HG02763 (cell line): ENCODE data around the gene NAPA.
A peak's percentile ranks its signal among the peaks of the same experiment; 100 is the strongest.

Experiments used
- ATAC-seq: cut with Tn5 transposase; IDR thresholded peaks from one replicate; pipeline ENCODE4 v1.9.1; 2021; ENCODE audit warnings: mild to moderate bottlenecking, moderate library complexity; ENCODE audit not compliant: unreplicated experiment

Gene NAPA

DNA sequence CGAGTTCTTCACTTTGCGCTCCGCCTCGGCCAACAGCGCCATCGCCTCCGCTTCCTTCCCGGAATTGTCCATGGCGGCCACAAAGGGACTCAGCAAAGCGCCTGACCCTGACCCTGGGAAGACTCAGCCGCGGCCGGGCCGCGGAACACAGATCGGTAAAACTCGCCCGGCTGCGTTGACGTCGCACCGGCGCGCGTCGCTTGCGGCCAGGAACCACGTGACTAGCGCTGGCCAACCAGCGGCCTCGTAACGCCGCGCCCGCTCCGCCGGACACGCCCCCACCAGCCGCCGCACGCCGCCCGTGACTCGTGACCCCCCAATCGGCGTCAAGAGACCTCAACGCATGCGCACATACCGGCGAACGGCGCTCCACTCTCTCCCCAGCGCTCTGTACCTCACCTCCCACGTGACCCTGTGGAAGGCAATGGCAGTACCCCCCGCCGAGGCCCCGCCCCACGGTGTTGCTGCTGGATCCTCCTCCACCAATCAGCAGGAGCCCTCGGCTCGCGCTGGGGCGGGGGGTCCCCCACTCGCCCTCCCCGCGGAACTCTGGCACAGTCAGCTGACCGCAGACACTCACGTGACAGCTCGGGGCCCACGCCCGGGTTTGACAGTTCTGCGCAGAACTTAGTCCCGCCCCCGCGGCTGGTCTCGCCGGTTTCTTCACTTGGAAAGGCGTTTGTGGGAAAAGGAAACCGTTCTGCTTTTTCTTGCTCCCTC, at the start of gene NAPA:
Gene NAPA, minus strand, starts transcription at position 195 of the 720 bp plus-strand sequence. Its CDS starts 123 bp downstream, at position 72.
- peak; percentile 84 for ATAC-seq

DNA sequence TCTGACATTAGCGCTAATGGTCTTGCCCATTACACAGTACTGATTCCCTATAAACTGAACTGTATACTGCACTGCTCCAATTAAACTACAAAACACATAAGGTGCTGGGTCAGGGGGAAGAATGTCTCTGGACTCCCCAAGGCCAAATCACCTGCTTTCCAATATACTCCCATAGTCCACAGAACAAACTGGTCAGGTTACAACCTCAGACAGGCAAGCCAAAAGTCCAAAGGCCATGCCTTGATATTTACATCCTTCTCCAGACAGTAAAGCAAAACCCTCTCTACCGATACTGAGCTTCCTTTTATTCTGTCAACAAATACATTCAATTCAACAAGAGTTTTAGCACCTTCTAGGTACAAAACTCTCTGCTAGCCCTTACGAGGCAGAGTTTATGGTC, 49.2 kb upstream of the NAPA start:
- ATAC-seq = no peak

DNA sequence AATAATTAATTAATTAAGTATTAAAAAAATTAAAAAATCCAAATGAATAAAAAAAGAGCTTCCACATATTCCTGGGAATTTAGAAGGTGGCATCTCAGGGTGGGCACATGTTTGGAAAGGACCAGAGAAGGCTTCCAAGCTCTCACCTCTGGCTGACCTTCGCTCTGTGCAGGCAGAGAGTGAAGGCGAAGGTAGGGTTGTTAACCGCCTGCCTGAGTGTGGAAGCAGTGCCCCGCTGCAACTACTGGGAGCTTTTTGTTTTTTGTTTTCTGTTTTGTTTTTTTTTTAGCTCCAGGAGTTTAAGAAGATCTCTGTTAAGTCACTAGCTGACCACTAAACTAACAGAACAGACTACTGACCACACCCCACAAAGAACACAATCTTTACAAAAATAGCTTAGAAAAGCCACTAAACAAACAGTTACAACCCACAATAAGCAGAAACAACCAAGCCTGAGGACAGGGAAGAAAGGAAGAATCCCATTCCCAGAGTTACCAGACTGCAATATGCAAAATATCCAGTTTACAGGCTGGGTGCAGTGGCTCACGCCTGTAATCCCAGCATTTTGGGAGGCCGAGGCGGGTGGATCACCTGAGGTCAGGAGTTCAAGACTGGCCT, 46.7 kb upstream of the NAPA start:
- no peak for ATAC-seq

DNA sequence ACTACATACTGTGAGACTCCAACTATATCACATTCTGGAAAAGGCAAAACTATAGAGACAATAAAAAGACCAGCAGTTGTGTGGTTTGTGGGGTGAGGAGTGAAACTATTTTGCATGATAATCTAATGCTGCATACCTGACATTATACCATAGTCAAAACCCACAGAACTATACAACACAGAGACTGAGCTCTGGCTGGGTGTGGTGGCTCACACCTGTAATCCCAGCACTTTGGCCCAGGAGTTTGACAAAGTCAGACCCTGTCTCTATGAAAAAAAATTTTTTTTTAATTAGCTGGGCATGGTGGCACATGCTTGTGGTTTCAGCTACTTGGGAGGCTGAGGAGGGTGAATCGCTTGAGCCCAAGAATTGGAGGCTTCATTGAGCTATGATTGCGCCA, 46.1 kb upstream of the NAPA start:
- ATAC-seq = no peak

DNA sequence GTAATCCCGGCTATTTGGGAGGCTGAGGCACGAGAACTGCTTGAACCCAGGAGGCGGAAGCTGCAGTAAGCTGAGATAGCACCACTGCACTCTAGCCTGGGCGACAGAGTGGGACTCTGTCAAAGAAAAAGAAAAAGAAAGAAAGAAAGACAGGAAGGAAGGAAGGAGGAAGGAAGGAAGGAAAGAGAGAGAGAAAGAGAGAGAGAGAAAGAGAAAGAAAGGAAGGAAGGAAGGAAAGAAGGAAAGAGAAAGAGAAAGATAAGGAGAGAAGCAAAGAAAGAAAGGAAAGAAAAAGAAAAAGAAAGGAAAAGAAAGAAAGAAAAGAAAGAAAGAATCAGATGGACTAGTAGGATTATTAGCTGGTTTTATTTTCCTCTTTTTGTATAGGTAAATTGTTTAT, 35.3 kb upstream of the NAPA start:
- ATAC-seq = no peak

DNA sequence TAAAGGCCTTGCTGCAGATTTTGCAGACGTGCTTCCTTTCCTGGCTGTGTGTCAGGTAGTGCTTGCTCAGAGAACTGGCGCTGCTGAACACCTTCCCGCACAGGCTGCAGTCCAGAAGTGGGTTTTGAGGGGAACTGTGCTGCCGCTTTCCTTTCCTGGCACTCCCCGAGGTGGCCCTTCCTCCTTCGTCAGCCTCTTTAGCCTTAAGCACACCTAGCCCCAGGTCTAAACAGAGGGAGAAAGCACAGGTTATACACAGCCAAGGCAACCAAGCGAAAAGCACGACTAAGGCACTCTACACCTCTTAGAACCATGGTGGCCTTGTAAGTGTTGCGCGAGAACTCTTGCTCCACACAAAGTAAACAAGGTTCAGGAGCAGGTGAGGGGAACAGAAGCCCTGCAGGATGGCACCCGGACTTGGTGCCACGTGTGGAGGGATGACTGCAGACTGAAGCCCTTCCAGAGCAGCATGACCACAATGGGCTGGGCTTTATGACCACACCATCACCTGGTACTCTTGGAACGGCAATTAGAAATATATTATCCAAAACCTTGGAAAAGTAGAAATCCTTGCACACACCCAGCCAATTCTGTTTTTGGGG, 34.5 kb upstream of the NAPA start:
- no peak for ATAC-seq

DNA sequence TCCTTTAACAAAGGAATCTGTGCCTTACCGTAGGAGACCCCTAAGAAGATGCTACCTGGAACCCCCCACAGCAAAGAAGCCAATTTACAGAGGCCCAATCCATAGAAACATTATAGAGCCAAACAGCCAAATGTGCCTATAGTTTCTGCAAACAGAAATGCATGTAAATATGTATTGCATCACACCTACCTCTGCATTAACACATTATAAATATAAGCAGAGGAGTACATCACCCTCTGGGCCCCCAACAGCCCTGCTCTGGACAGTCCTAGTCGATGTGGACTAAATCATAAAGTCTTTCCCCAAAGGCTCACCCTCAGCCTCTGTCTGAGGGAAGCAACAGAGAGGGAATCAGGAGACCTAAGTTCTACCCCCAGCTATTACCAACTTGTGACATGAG, 32.3 kb upstream of the NAPA start:
- ATAC-seq = no peak

DNA sequence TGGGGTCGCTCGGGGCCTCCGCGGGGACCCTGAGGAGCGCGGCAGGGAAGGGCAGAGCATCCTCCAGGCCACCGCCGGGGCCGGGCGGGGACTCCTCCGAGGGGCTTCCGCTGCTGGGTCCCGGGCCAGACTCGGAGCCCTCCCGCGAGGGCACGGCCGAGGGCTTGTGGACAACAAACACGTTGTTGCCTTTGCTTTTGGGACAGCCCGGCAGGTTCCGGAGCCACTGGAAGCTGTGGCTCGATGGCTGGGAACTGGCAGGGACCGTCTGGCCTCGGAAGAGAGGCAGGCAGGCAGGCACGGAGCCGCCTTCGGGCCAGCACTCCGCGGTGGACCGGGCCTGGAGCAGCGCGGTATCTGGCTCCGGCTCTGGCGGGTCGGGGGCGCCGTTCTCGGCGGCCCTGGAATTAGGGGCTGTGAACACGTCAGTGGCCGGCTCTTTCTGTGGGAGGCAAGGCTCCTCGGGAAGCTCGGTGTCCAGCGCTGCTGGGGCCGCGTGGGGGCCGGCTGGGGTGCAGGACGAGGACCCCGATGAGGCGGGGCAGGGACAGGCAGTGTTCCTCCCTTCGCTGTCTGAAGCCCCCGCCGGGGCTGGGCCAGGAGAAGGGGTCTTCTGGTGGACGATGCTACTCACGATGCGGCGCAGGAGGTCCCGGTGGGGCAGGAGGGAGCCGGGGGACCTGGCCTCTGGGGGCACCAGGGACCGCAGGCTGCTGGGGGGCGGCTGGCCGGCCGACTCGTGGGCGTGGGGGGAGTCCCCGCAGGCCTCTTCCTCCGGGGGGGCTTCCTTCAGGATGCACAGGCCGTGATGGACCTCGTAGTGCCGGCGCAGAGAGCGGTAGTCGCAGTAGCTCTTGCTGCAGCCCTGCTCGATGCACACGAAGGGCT, 30.4 kb upstream of the NAPA start:
- no peak for ATAC-seq

DNA sequence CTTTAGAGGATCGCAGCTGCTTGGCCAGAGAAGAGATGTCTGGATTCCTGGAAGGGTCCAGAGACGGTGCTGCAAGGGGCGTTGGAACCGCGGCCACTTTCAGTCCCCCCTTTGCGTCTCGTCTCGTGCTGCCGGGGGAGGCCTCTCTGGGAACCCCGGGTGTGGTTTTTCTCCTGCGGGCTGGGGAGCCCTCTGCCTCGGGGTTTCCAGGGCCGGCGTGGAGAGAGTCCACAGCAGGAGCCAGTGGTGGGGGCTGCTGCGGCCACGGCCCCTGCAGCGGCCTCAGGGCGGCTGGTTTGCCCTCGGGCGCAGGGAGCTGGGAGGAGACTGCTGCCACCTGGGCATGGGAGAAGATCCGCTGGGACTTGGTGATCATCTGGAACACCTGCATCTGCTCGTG, 29.6 kb upstream of the NAPA start:
- ATAC-seq = no peak

DNA sequence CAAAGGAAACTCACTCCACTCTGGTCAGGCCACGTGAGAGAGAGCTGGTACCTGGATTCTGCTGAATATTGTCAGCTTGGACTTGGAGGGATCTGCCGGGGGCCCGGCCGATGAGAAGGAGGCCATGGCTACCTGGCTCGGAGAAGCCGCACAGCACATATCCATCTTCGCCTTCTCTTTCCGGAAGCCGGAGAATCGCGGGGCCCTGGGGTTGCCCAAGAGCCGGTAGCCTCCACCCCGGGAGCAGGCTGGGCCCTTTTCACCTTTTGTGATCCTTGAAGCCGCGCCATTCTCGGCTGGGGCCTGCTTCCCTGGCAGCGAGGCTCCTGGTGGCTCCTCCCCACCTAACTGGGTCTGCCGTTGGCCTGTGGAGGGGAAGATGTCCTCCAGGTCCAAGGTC, 29.2 kb upstream of the NAPA start:
- ATAC-seq = no peak

DNA sequence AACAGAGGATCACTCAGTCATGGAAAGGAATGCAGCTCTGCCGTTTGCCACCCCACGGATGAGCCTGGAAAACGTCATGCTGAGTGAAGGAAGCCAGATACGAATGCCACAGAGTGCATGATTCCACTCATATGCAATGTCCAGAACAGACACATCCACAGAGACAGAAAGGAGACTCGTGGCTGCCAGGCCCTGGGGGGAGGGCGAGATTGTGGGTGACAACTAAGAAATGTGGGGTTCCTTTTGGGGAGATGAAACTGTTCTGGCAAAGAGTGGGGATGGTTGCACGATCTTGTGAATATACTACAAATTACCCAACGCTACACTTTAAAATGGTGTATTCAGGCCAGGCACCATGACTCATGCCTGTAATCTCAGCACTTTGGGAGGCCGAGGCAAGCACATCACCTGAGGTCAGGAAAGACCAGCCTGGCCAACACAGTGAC, 27.2 kb upstream of the NAPA start:
- ATAC-seq = no peak

DNA sequence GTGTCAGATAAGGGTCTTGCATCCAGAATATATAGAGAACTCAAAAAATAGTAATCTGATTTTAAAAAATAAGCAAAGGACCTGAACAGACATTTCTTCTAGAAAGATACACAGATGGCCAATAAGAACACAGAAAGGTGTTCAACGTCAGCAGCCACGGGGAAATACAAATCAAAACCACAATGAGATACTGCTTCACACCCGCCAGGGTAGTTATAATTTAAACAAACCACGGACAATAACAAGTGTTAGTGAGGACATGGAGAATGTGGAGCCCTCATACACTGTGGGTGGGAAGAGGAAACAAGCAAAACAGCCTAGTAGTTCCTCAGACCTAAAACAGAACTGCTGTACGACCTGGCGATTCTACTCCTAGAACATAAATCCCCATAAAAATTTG, 26.7 kb upstream of the NAPA start:
- ATAC-seq = no peak

DNA sequence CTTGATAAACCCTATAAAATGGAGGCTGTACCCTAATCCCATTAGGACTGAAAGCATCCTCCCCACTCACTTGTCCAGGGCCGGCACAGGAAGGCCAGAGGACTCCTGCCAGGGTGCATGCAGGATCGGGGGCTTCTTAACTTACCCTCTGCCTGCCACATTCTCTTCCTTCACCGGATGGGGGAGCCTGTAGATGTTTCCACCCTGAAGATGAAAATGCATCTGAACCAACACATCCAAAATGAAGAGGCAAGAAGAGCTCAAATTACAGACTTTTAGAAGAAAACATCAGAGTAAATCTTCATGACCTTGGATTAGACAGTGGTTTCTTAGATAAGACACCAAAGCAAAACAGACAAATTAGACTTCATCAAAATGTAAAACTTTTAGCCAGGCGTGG, 25.9 kb upstream of the NAPA start:
- no peak for ATAC-seq

DNA sequence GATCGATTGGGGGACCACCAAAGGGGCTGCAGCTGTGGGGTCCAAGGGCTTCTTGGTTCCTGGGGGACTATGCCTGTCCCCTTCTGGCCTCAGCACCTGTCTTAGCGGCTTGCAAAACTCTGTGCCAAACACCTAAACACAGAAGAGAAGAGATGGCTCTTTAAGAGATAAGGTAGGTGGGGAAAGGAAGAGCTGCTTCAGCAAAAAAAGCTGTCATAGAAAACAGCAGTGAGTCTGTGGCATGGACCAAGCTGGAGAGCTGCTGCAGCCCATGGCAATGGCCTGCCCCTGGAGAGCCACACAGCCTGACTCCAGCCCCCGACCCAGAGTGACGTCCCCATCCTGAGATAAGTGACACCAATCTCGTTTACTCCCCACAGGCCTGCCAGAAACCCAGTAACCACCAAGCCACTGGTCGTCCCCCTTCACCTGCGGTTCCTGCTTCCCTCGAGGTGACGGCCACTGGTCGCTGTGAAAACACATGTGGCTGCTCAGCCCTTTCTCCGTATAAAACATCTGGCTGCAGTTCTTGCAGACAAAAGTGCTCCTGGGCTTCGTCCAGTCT, 25.0 kb upstream of the NAPA start:
- no peak for ATAC-seq

DNA sequence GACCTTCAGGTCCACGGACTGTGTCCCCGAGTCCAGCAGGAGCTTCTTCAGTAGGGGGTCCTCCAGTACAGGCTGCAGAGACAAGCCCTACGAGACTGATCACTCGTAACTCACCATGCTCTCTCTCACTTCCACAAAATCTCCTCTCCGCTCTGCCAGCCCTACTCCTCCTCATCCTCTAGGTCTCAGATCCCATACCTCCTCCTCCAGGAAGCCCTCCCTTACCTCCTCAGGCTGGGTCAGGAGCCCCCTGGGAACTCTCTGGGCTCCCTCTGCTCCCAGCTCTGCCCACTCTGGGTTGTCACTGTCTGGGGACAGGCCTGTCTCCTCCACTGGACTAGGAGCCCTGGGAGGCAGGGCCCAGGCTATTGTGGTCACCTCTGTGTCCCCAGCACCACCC, 23.9 kb upstream of the NAPA start:
- no peak for ATAC-seq

DNA sequence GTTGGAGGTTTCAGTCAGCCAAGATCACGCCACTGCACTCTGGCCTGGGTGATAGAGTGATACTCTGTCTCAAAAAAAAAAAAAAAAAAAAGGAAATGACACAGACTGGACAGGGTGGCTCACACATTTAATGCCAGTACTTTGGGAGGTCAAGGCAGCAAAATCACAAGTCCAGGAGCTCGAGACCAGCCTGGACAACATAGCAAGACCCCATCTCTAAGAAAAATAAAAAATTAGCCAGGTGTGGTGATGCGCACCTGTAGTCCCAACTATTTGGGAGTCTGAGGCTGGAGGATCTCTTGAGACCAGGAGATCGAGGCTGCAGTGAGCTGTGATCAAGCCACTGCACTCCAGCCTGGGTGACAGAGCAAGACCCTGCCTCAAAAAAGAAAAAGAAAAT, 22.6 kb upstream of the NAPA start:
- no peak for ATAC-seq

DNA sequence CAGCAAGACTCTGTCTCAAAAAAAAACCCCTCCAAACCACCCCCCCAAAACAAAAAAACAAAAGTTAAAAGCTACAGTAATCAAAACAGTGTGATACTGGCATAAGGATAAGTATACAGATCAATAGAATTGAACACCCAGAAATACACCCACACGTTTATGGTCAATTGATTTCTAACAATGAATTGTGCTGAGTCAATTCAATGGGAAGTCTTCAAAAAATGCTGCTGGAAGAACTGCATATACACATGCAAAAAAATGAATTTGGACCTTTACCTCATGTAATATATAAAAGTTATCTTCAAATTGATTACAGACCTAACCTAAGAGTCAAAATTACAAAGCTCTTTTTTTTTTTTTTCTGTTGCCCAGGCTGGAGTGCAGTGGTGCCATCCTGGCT, 19.8 kb upstream of the NAPA start:
- no peak for ATAC-seq

DNA sequence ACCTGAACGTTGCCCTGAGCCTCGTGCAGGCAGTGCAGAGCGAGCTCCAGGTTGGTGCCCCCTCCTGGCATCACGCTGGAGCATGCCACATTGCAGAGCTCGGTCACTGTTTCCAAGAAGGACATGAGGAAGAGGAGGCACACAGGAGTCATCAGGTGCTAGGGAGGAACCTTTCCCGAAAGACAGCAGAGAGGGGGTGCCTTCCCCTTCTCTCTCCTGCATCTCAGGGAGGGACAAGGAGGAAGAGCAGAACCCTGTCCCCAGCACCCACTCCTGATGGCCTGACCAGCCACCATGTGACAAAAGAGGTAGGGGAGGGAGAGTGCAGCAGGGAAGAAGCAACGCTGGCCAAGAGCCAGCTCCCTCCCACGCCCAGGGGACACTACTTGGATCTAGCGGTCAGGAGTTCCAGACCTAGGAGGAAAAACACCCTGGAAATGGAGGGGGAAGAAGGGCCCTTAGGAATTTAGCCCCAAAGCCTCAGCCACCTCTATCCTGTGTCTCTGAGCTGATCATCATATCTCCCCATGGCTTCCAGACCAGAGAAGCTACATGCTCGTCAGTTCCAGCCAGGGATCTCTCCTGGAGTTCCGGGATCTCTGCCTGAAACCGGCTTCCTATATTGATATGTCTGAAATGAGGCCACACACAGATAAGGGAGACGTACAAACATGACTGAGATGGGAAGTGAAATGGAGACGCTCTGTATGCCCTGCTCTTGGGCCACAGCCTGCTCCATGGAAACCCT, 17.0 kb upstream of the NAPA start:
- ATAC-seq = no peak

DNA sequence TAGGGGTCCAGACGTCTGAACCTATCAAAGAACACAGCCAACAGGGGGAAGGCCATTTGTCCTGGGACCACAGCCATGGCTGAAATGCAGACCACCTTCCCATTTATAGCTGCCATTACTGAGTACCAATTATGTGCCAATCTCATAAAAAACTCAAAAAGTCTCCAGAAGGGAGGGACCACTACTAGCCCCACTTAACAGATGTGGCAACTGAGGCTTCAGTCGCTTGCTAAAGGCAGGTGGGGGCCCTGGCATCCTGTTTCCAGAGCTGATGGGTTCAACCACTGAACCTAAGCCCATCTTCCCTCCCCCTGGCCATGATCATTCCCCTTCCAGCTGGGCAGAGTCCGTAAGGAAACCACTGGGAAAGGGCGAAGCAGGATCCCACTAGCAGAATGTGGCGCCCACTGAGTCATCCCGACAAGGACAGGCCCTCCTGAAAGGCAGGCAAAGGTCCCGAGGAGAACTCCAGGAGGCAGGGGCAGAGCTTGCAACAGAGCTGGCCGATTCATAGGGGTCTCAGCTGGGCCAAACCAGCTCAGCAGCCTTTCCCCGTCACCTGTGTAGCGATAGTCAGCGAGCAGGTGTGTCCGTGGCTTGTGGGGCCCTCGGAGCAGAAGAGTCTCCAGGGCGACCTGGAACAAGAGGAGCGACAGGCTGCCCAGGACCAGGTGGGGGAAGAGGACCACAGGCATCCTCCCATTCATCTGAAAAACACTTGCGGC, 14.3 kb upstream of the NAPA start:
- ATAC-seq = no peak

DNA sequence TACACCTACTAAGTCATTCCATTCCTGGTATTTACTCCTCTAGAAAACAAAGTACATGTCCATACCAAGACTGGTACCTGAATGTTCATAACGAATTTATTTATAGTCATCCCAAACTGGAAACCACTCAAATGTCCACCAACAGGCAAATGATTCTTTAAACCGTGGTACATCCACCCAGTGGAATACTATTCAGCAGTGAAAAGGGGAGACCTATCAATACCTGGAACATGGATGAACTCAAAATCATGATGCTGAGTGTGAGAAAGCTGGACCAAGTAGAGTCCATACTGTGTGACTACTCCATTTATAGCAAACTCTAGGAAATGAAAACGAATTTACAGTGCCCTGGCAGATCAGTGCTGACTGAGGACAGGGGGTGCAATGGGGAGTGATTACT, 11.9 kb upstream of the NAPA start:
- ATAC-seq = no peak
